ENCODE measurements around the gene TTC23L. TPM values are rescaled to one million over a fixed set of nuclear protein-coding genes. Genes with fewer than 3 reads are reported as not detected.

Gene TTC23L
- total and polyA plus RNA-seq, 2 of the 8 experiments (the other 6 are each of a cell fraction or from before 2014, with no cell fraction given), result 1.1 to 2.4 TPM

DNA sequence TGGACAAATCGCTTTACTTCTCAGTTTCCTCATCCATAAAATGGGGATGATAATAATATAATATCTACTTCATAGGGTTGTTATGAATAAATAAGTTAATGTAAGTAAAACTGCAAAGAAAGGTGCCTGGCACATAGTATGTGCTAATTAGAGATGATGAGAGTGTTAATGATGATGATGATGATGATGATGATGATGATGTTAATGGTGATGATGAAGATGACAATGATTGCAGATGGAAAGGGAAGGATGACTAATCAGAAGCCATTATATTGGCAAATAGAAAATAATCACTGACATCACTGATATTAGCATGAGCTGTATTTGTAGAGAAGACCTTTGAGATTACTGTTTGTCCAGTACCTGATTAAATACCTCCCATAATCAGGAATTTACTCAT is 55.8 kb downstream of the TTC23L start:
- CTCF ChIA-PET (ENCODE audit: partially characterized antibody), result interaction anchor here (0.6 to 4.9 kb wide), 6 partner anchors 9 to 409 kb away, joined by 3 to 44 read pairs (median 4); no protein-coding TSS in a partner anchor

More for the DNA sequence above, 55.8 kb downstream of the TTC23L start:
- Histone ChIP-seq H3K4ac (replicated peaks; ENCODE audit: insufficient read length, low read depth, low read length) (no peak overlapping the region), H3K9ac (replicated peaks in 1 of 4; ENCODE audit: extremely low read depth in 1 of 4, low read depth in 3 of 4, low read length in 3 of 4) (no peak overlapping the region), H3K36me3 (ENCODE audit: control insufficient read depth in 2 of 4, insufficient read depth in 4 of 4, low read length in 3 of 4) (peaks cover 0 to 2% (median 0%) of the 10 kb centered on the region in 4 experiments; a peak in 1 of 8 replicates), H3K4me1 (replicated peaks in 1 of 4; ENCODE audit: control insufficient read depth in 3 of 4, insufficient read depth in 4 of 4, low read length in 3 of 4) (peaks cover 0 to 11% (median 0%) of the 10 kb centered on the region in 4 experiments; a peak in 1 of 7 replicates), H3K79me2 (ENCODE audit: control insufficient read depth in 1 of 2, insufficient read depth in 2 of 2, low read length in 2 of 2) (no peaks in the 10 kb centered on the region), H3K79me1 (ENCODE audit: low read depth, low read length) (no peaks in the 10 kb centered on the region), H2BK12ac (ENCODE audit: low read depth, low read length) (no peak overlapping the region), H3K9me3 (ENCODE audit: insufficient read depth in 2 of 2, low read depth in 1 of 2, low read length in 1 of 2) (no peaks in the 10 kb centered on the region), H2BK120ac (replicated peaks; ENCODE audit: low read depth, low read length) (no peak overlapping the region), H4K5ac (ENCODE audit: insufficient read length, low read depth, low read length) (no peak overlapping the region), H2BK15ac (ENCODE audit: low read length) (no peak overlapping the region), H3K56ac (replicated peaks; ENCODE audit: insufficient read length, low read depth, low read length) (no peak overlapping the region), H3K23me2 (ENCODE audit: low read depth, low read length) (no peaks in the 10 kb centered on the region), H3K14ac (ENCODE audit: insufficient read length) (no peak overlapping the region), H4K20me1 (replicated peaks in 1 of 2; ENCODE audit: control insufficient read depth in 1 of 2, insufficient read depth in 2 of 2, low read length in 2 of 2) (no peaks in the 10 kb centered on the region), H2AFZ (ENCODE audit: low read length) (no peak overlapping the region), H2BK5ac (ENCODE audit: low read depth, low read length) (no peak overlapping the region), H3K27me3 (replicated peaks in 1 of 4; ENCODE audit: control insufficient read depth in 3 of 4, extremely low read depth in 1 of 4, insufficient read depth in 3 of 4, low read length in 3 of 4) (no peaks in the 10 kb centered on the region), H3K23ac (ENCODE audit: insufficient read length) (no peak overlapping the region), H3K4me2 (ENCODE audit: insufficient read depth in 1 of 2, low read depth in 2 of 2, low read length in 2 of 2) (no peak overlapping the region), H4K91ac (replicated peaks; ENCODE audit: insufficient read length, low read length) (no peak overlapping the region), H3K27ac (ENCODE audit: low read depth, low read length) (no peak overlapping the region), H3K4me3 (ENCODE audit: extremely low read depth in 1 of 4, insufficient read depth in 2 of 4, low read depth in 3 of 4, low read length in 4 of 4) (no peak overlapping the region), H2AK5ac (ENCODE audit: low read depth, low read length) (no peak overlapping the region), H2BK20ac (ENCODE audit: low read length) (no peak overlapping the region), H3K18ac (ENCODE audit: extremely low read depth, low read length) (no peak overlapping the region), H4K8ac (ENCODE audit: extremely low read depth, insufficient read depth, low read length) (no peak overlapping the region)
- no peak for TF ChIP-seq KDM4A (IDR thresholded peaks at IDR 0.05; ENCODE audit: low read depth, low read length, severe bottlenecking)
- TF ChIP-seq, protein P1, sequence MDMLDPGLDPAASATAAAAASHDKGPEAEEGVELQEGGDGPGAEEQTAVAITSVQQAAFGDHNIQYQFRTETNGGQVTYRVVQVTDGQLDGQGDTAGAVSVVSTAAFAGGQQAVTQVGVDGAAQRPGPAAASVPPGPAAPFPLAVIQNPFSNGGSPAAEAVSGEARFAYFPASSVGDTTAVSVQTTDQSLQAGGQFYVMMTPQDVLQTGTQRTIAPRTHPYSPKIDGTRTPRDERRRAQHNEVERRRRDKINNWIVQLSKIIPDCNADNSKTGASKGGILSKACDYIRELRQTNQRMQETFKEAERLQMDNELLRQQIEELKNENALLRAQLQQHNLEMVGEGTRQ (IDR thresholded peaks at IDR 0.05; ENCODE audit: low read length), result no peak
- no peak for TF ChIP-seq CEBPB (IDR thresholded peaks at IDR 0.05; ENCODE audit: low read depth, low read length)
- TF ChIP-seq TAF7 (optimal IDR thresholded peaks at IDR 0.05; ENCODE audit: borderline replicate concordance, low read depth, low read length), result no peak
- no peak for TF ChIP-seq BRCA1 (IDR thresholded peaks at IDR 0.05; ENCODE audit: low read depth, low read length)
- no peak for TF ChIP-seq YY1 (IDR thresholded peaks at IDR 0.05; ENCODE audit: low read depth, low read length)
- no peak for TF ChIP-seq SP4 (IDR thresholded peaks at IDR 0.05; ENCODE audit: low read length)
- TF ChIP-seq POLR2AphosphoS5 (IDR thresholded peaks at IDR 0.05; ENCODE audit: low read depth, low read length), result no peak
- no peak for TF ChIP-seq SRF (IDR thresholded peaks at IDR 0.05; ENCODE audit: low read depth, low read length)
- no peak for TF ChIP-seq SUZ12 (IDR thresholded peaks at IDR 0.05; ENCODE audit: low read length)
- no peak for TF ChIP-seq CTBP2 (IDR thresholded peaks at IDR 0.05; ENCODE audit: borderline replicate concordance, insufficient read depth, insufficient read length, low read length)
- FAIRE-seq (no peak), DNase-seq (ENCODE audit: low read depth in 1 of 2, low spot score in 2 of 2) (no peak)
- WGBS, 2 experiments (ENCODE audit: extremely low coverage in 1 of 2, insufficient coverage in 1 of 2, insufficient read length in 1 of 2, insufficient replicate concordance in 2 of 2, low coverage in 1 of 2, low lambda C conversion rate in 2 of 2, missing lambda C conversion rate in 1 of 2), result 95% methylated on average over 1 of the region's 1 CpG; no CpG with 5 or more reads in 1 of the 2 experiments
- POLR2A ChIA-PET (ENCODE audit: partially characterized antibody), result no interaction called here

All from H1 (cell line).